ENCODE measurements around the gene LDLRAP1.

LDLRAP1 gene

DNA sequence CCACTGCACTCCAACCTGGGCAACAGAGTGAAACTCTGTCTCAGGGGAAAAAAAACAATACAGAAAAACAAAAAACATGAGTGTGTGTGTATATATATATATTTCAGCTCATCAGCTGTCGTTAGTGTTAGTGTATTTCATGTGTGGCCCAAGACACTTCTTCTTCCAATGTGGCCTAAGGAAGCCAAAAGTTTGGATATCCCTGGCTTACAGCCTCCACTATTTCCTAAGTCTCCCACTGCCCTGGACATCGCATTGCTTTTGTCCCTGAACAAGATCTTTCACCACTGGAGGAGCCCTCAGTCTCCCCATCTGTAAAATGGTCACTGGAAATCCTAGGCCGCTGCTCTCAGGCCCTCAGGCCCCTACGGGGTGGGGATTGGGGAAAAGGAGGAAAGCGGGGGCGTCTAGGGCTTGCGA is 391 bp upstream of the LDLRAP1 start:
- Histone ChIP-seq H3K36me3 (ENCODE audit: control insufficient read depth, insufficient read depth, low read length) (no peaks in the 10 kb centered on the region), H3K4me3 (replicated peaks; ENCODE audit: low read depth, low read length) (no peak overlapping the region), H3K27me3 (replicated peaks; ENCODE audit: control insufficient read depth, insufficient read depth, low read length) (no peaks in the 10 kb centered on the region)
- DNase-seq (ENCODE audit: extremely low read depth, insufficient read length) = no peak
- TF ChIP-seq, protein P1, sequence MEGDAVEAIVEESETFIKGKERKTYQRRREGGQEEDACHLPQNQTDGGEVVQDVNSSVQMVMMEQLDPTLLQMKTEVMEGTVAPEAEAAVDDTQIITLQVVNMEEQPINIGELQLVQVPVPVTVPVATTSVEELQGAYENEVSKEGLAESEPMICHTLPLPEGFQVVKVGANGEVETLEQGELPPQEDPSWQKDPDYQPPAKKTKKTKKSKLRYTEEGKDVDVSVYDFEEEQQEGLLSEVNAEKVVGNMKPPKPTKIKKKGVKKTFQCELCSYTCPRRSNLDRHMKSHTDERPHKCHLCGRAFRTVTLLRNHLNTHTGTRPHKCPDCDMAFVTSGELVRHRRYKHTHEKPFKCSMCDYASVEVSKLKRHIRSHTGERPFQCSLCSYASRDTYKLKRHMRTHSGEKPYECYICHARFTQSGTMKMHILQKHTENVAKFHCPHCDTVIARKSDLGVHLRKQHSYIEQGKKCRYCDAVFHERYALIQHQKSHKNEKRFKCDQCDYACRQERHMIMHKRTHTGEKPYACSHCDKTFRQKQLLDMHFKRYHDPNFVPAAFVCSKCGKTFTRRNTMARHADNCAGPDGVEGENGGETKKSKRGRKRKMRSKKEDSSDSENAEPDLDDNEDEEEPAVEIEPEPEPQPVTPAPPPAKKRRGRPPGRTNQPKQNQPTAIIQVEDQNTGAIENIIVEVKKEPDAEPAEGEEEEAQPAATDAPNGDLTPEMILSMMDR (IDR thresholded peaks at IDR 0.05; ENCODE audit: insufficient read depth, low read length, poor library complexity, severe bottlenecking) = no peak

DNA sequence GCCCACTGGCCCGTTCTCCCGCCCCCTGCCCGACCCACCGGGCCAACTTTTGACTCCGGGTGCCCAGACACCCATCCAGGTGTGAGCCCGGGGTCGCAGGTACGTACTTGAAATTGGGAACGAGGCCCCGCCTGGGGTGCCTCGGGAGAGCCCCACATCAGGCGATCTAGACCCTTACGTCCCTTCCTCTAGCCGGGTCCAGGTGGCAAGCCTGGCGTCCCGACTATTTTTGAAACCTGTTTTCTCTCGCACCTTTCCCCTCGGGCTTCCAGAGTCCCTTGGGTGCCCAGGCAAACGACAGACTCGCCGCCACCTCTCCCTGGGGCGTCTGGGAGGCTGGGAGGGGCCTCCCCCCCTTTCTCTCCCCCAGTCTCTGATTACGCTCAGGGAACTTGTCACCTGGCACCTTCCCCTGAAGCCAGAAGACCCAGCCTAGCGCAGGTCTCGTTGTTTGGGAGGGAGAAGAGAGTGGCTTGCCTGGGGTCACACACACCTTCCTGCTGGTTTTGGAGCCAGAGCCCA is 898 bp downstream of the LDLRAP1 start:
- Histone ChIP-seq H3K4me3 (replicated peaks; ENCODE audit: low read depth, low read length) (peak overlapping the region; percentile 78), H3K36me3 (ENCODE audit: control insufficient read depth, insufficient read depth, low read length) (no peaks in the 10 kb centered on the region), H3K27me3 (replicated peaks; ENCODE audit: control insufficient read depth, insufficient read depth, low read length) (no peaks in the 10 kb centered on the region)
- TF ChIP-seq, protein P1 (IDR thresholded peaks at IDR 0.05; ENCODE audit: insufficient read depth, low read length, poor library complexity, severe bottlenecking) = no peak
- DNase-seq (ENCODE audit: extremely low read depth, insufficient read length) = no peak

DNA sequence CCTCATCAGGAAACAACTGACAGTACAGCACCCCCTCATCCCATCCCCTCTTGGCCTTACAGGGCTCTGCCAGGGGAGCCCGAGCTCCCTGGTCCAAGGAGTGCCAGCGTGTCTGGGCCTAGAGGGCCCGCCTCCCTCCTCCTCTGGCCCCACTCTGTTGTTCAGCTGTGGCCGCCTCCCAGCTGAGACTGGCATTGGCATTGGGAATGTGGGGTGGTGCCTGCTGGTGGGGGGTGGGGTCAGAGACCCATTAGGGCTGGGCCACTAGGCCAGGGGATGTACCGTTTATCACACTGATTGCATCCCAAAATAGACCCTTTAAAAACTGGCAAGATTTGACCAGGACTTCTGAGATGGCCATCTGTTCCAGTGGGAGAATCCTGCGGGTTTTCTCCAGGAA is 1.4 kb downstream of the LDLRAP1 start:
- Histone ChIP-seq H3K4me3 (replicated peaks; ENCODE audit: low read depth, low read length) (peak overlapping the region; percentile 78), H3K36me3 (ENCODE audit: control insufficient read depth, insufficient read depth, low read length) (no peaks in the 10 kb centered on the region), H3K27me3 (replicated peaks; ENCODE audit: control insufficient read depth, insufficient read depth, low read length) (no peaks in the 10 kb centered on the region)
- DNase-seq (ENCODE audit: extremely low read depth, insufficient read length) = no peak
- TF ChIP-seq, protein P1 (IDR thresholded peaks at IDR 0.05; ENCODE audit: insufficient read depth, low read length, poor library complexity, severe bottlenecking) = no peak

DNA sequence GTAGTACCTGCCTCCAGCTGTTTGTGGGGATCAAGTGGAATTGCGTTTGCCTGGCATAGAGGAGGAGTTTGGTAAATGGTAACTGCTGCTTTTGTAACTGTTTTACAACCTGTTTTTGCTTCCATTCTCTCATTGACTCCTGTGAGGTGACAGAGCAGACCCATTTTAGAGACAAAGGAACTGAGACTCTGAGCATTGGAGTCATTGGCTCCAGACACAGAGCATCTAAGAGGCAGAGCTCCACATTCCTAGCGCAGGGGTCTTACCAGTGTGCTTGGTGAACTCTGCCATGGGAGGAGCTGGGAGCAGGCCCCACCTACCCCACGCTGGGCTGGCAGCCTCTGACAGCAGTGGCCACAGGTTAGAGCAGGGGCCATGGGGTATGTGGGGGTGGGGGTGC is 2.4 kb downstream of the LDLRAP1 start:
- Histone ChIP-seq H3K27me3 (replicated peaks; ENCODE audit: control insufficient read depth, insufficient read depth, low read length) (no peaks in the 10 kb centered on the region), H3K36me3 (ENCODE audit: control insufficient read depth, insufficient read depth, low read length) (no peaks in the 10 kb centered on the region), H3K4me3 (replicated peaks; ENCODE audit: low read depth, low read length) (no peak overlapping the region)
- no peak for DNase-seq (ENCODE audit: extremely low read depth, insufficient read length)
- TF ChIP-seq, protein P1 (IDR thresholded peaks at IDR 0.05; ENCODE audit: insufficient read depth, low read length, poor library complexity, severe bottlenecking) = no peak

DNA sequence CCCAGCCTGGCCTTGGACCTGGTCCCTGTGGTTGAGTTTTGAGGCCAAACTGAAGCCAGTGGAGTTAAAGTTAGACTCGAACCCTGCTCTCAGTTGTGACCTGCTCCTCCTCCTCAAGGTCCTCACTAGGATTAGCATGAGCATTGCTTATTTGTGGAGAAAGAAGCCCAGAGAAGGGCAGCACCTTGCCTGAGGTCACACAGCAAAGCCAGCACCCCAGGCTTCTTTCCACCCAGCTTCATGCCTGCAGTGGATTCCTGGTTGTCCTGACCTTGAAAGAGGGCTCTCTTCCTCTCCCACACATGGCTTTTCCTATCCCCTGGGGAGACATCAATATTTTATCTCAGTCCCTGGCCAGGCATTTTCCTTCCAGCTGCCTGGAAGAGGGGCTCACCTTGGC is 2.8 kb downstream of the LDLRAP1 start:
- no peak for DNase-seq (ENCODE audit: extremely low read depth, insufficient read length)
- Histone ChIP-seq H3K4me3 (replicated peaks; ENCODE audit: low read depth, low read length) (no peak overlapping the region), H3K36me3 (ENCODE audit: control insufficient read depth, insufficient read depth, low read length) (no peaks in the 10 kb centered on the region), H3K27me3 (replicated peaks; ENCODE audit: control insufficient read depth, insufficient read depth, low read length) (no peaks in the 10 kb centered on the region)
- TF ChIP-seq, protein P1 (IDR thresholded peaks at IDR 0.05; ENCODE audit: insufficient read depth, low read length, poor library complexity, severe bottlenecking) = no peak

DNA sequence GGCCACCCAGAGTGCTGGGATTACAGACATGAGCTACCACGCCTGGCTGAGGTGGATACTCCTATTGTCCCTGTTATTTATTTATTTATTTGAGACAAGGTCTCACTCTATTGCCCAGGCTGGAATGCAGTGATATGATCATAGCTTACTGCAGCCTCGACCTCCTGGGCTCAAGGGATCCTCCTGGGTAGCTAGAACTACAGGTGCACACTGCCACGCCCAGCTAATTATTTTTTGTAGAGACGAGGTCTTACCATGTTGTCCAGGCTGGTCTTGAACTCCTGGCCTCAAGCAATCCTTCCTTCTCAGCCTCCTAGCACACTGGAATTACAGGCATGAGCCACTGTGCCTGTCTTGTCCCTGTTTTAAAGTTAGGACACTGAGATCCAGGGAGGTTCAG is 5.2 kb downstream of the LDLRAP1 start:
- no peak for DNase-seq (ENCODE audit: extremely low read depth, insufficient read length)
- no peak overlapping the region for H3K4me3 ChIP-seq (replicated peaks; ENCODE audit: low read depth, low read length)

More for the DNA sequence above, 5.2 kb downstream of the LDLRAP1 start:
- TF ChIP-seq, protein P1 (IDR thresholded peaks at IDR 0.05; ENCODE audit: insufficient read depth, low read length, poor library complexity, severe bottlenecking) = no peak
- Histone ChIP-seq H3K27me3 (replicated peaks; ENCODE audit: control insufficient read depth, insufficient read depth, low read length) (no peaks in the 10 kb centered on the region), H3K36me3 (ENCODE audit: control insufficient read depth, insufficient read depth, low read length) (no peaks in the 10 kb centered on the region)
